ENCODE measurements around the gene NRP2.

GRCh38 chr2:205659922-205660321 is 22.4 kb upstream of the NRP2 start:
- TF ChIP-seq, protein P1, sequence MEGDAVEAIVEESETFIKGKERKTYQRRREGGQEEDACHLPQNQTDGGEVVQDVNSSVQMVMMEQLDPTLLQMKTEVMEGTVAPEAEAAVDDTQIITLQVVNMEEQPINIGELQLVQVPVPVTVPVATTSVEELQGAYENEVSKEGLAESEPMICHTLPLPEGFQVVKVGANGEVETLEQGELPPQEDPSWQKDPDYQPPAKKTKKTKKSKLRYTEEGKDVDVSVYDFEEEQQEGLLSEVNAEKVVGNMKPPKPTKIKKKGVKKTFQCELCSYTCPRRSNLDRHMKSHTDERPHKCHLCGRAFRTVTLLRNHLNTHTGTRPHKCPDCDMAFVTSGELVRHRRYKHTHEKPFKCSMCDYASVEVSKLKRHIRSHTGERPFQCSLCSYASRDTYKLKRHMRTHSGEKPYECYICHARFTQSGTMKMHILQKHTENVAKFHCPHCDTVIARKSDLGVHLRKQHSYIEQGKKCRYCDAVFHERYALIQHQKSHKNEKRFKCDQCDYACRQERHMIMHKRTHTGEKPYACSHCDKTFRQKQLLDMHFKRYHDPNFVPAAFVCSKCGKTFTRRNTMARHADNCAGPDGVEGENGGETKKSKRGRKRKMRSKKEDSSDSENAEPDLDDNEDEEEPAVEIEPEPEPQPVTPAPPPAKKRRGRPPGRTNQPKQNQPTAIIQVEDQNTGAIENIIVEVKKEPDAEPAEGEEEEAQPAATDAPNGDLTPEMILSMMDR (IDR thresholded peaks at IDR 0.05; ENCODE audit: poor library complexity), result no peak
- TF ChIP-seq EZH2 (IDR thresholded peaks at IDR 0.05; ENCODE audit: borderline replicate concordance), result no peak
- TF ChIP-seq EZH2phosphoT487 (IDR thresholded peaks at IDR 0.05; ENCODE audit: low read depth, severe bottlenecking, unreplicated experiment), result no peak
